ENCODE measurements around the gene TAF5L.

Gene TAF5L

DNA sequence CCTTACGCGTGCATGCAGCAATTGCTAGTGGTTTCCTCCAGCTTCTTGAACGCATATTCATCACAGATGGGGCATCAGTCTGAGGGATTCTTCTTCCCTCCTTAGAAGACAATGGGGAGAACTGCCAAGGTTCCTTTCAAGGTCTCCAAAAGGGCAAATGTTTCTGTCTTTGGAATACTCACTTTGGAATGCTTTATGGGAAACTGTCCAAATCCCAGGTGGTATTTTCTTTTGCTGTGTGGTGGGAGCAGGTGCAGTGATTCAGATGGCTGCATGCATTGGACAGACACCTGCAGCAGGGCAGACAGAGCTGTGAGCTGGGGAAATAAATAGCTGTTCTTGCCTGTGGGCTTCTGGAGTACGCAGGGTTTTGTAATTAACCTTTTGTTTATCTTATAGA, 40.7 kb upstream of the TAF5L start:
- Histone ChIP-seq H3K9me3 (ENCODE audit: insufficient read depth, low read depth, low read length) (no peaks in the 10 kb centered on the region), H3K27me3 (ENCODE audit: insufficient read depth, low read length, poor library complexity, severe bottlenecking) (no peaks in the 10 kb centered on the region), H3K9ac (ENCODE audit: low read depth, low read length, poor library complexity, severe bottlenecking) (no peak overlapping the region), H3K4me1 (ENCODE audit: insufficient read depth, low read length, poor library complexity, severe bottlenecking) (no peaks in the 10 kb centered on the region), H3K9me2 (replicated peaks; ENCODE audit: low read depth, low read length) (no peaks in the 10 kb centered on the region), H4K20me1 (ENCODE audit: insufficient read depth, low read length, poor library complexity, severe bottlenecking) (no peaks in the 10 kb centered on the region), H3K79me2 (ENCODE audit: insufficient read depth, low read length) (no peaks in the 10 kb centered on the region), H3F3A (ENCODE audit: low read depth) (no peaks in the 10 kb centered on the region), H2AFZ (ENCODE audit: low read length) (no peak overlapping the region), H3K4me2 (ENCODE audit: low read depth, low read length, poor library complexity, severe bottlenecking) (no peak overlapping the region), H3K4me3 (ENCODE audit: low read length, poor library complexity, severe bottlenecking) (no peak overlapping the region), H3K36me3 (ENCODE audit: insufficient read depth, low read length) (peaks cover 4% of the 10 kb centered on the region; the same call in 1 of the 2 replicates)
- TF ChIP-seq, protein P1, sequence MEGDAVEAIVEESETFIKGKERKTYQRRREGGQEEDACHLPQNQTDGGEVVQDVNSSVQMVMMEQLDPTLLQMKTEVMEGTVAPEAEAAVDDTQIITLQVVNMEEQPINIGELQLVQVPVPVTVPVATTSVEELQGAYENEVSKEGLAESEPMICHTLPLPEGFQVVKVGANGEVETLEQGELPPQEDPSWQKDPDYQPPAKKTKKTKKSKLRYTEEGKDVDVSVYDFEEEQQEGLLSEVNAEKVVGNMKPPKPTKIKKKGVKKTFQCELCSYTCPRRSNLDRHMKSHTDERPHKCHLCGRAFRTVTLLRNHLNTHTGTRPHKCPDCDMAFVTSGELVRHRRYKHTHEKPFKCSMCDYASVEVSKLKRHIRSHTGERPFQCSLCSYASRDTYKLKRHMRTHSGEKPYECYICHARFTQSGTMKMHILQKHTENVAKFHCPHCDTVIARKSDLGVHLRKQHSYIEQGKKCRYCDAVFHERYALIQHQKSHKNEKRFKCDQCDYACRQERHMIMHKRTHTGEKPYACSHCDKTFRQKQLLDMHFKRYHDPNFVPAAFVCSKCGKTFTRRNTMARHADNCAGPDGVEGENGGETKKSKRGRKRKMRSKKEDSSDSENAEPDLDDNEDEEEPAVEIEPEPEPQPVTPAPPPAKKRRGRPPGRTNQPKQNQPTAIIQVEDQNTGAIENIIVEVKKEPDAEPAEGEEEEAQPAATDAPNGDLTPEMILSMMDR (conservative IDR thresholded peaks at IDR 0.05; ENCODE audit: low read length) = no peak
- TF ChIP-seq EZH2phosphoT487 (IDR thresholded peaks at IDR 0.05; ENCODE audit: borderline replicate concordance) = no peak

DNA sequence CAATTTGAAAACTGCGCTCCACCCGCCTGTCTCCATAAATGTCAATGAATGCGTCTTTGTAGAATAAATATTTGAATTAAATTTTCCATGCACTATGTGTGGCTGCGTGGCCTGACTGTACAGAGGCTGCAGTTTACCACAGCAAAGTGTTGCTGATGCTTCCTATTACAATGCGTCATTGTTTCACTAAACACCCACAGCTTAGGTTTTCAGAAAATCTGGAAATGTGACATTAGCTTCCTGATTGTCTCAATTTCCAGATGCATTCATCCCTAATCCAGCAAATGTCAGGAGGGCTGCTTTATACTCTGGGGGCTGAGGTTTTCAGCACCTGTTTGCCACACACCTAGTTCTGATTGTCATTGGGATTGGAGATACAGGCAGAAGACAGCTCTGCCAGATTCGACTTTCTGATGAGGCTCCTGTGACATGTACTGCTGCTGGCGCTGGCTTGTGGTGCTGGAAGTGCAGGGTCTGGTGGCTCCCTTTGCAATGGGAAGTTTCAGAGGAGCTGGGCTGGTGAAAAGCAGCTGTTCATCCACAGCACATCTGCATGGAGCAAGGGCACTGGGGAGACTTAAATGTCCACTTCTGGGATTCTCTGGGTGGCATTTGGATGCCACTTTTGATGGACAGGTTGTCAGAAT, 40.1 kb upstream of the TAF5L start:
- Histone ChIP-seq H3K4me2 (ENCODE audit: low read depth, low read length, poor library complexity, severe bottlenecking) (no peak overlapping the region), H3K9me2 (replicated peaks; ENCODE audit: low read depth, low read length) (no peaks in the 10 kb centered on the region), H3K27me3 (ENCODE audit: insufficient read depth, low read length, poor library complexity, severe bottlenecking) (no peaks in the 10 kb centered on the region), H3K4me1 (ENCODE audit: insufficient read depth, low read length, poor library complexity, severe bottlenecking) (no peaks in the 10 kb centered on the region), H3K9ac (ENCODE audit: low read depth, low read length, poor library complexity, severe bottlenecking) (no peak overlapping the region), H3K4me3 (ENCODE audit: low read length, poor library complexity, severe bottlenecking) (no peak overlapping the region), H4K20me1 (ENCODE audit: insufficient read depth, low read length, poor library complexity, severe bottlenecking) (no peaks in the 10 kb centered on the region), H3K9me3 (ENCODE audit: insufficient read depth, low read depth, low read length) (no peaks in the 10 kb centered on the region), H2AFZ (ENCODE audit: low read length) (no peak overlapping the region), H3K79me2 (ENCODE audit: insufficient read depth, low read length) (no peaks in the 10 kb centered on the region), H3F3A (ENCODE audit: low read depth) (no peaks in the 10 kb centered on the region), H3K36me3 (ENCODE audit: insufficient read depth, low read length) (peaks cover 7% of the 10 kb centered on the region; the same call in 1 of the 2 replicates)
- TF ChIP-seq, protein P1 (conservative IDR thresholded peaks at IDR 0.05; ENCODE audit: low read length) = no peak
- TF ChIP-seq EZH2phosphoT487 (IDR thresholded peaks at IDR 0.05; ENCODE audit: borderline replicate concordance) = no peak

DNA sequence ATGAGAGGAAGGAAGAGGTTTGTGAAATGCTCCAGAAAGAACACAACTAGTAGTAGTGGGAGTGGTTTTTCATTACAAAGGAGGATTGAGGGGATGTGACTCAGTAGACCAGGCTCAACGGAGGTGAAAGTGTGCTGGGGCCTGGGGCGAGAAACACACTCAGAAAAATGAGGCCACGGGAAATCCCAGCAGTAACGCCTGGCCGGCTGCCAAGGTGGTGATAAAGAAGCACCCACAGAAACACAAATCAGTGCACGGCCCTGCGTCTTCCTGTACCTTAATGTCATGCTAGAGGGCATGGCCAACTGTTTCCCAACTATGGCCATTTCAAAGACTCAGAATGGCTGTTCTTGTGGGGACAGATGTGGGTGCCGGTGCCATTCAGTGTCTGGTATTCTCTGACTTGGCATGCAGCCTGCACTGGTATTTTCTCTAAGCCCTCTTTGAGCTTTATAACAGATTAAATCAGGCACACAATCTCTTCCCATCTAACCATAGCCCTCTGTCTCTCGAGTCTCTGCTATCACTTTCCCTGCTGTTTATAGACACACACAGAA, 38.3 kb upstream of the TAF5L start:
- Histone ChIP-seq H4K20me1 (ENCODE audit: insufficient read depth, low read length, poor library complexity, severe bottlenecking) (no peaks in the 10 kb centered on the region), H3K9ac (ENCODE audit: low read depth, low read length, poor library complexity, severe bottlenecking) (no peak overlapping the region), H3K27me3 (ENCODE audit: insufficient read depth, low read length, poor library complexity, severe bottlenecking) (no peaks in the 10 kb centered on the region), H3K4me3 (ENCODE audit: low read length, poor library complexity, severe bottlenecking) (no peak overlapping the region), H3K36me3 (ENCODE audit: insufficient read depth, low read length) (peaks cover 22% of the 10 kb centered on the region), H3K79me2 (ENCODE audit: insufficient read depth, low read length) (no peaks in the 10 kb centered on the region), H2AFZ (ENCODE audit: low read length) (no peak overlapping the region), H3F3A (ENCODE audit: low read depth) (no peaks in the 10 kb centered on the region), H3K4me2 (ENCODE audit: low read depth, low read length, poor library complexity, severe bottlenecking) (no peak overlapping the region), H3K9me3 (ENCODE audit: insufficient read depth, low read depth, low read length) (no peaks in the 10 kb centered on the region), H3K4me1 (ENCODE audit: insufficient read depth, low read length, poor library complexity, severe bottlenecking) (no peaks in the 10 kb centered on the region), H3K9me2 (replicated peaks; ENCODE audit: low read depth, low read length) (no peaks in the 10 kb centered on the region)
- no peak for TF ChIP-seq EZH2phosphoT487 (IDR thresholded peaks at IDR 0.05; ENCODE audit: borderline replicate concordance)
- TF ChIP-seq, protein P1 (conservative IDR thresholded peaks at IDR 0.05; ENCODE audit: low read length) = no peak

Measured in Loucy (cell line).